Choroid plexus epithelial cell (primary cell): ENCODE measurements around the gene TTF2.
A peak's percentile ranks its signal among the peaks of the same experiment; 100 is the strongest.
"Not testable (repeated sequence)": the region's sequence is repeated elsewhere in the genome, so short reads cannot be mapped to it uniquely, and the experiment has no call there.

ENCODE experiments used
- DNase-seq: peaks from one replicate; pipeline ENCODE4 v3.0.0-alpha.2; 2010; ENCODE audit warnings: low read depth
- H3K4me3 ChIP-seq: 2 replicates; pipeline ENCODE4 v1.5.1; 2011; ENCODE audit warnings: low read depth, mild to moderate bottlenecking, control low read depth, low read length, moderate library complexity
- CTCF ChIP-seq: conservative IDR thresholded peaks from 2 replicates; pipeline ENCODE4 v1.5.1; 2011; ENCODE audit warnings: low read depth, mild to moderate bottlenecking, control low read depth, inconsistent platforms, low read length, moderate library complexity

The TTF2 gene

GRCh38 chr1:117098287-117098890 lies 38.3 kb downstream of the TTF2 start:
- peak; percentile 56 for DNase-seq

GRCh38 chr1:117101334-117101733 lies 41.2 kb downstream of the TTF2 start:
- no peak for TF ChIP-seq CTCF
- DNase-seq: no peak
- no peak overlapping the region for H3K4me3 ChIP-seq

More at GRCh38 chr1:117098287-117098890, 38.3 kb downstream of the TTF2 start:
- H3K4me3 ChIP-seq: no peak overlapping the region
- no peak for TF ChIP-seq CTCF

- DNase-seq, H3K4me3 ChIP-seq: not testable (repeated sequence)
Measured at GRCh38 chr1:117101858-117102257, 41.7 kb downstream of the TTF2 start.

- TF ChIP-seq CTCF: no peak
- DNase-seq: peak; percentile 27
- H3K4me3 ChIP-seq: no peak overlapping the region
Measured at GRCh38 chr1:117104986-117105385, 44.9 kb downstream of the TTF2 start.

GRCh38 chr1:117105722-117106121 lies 45.6 kb downstream of the TTF2 start:
- DNase-seq: no peak
- H3K4me3 ChIP-seq: no peak overlapping the region
- TF ChIP-seq CTCF: no peak

- TF ChIP-seq CTCF: no peak
- peak; percentile 30 for DNase-seq
- H3K4me3 ChIP-seq: no peak overlapping the region
Measured at GRCh38 chr1:117106478-117106877, 46.4 kb downstream of the TTF2 start.

GRCh38 chr1:117107364-117107763 lies 47.2 kb downstream of the TTF2 start:
- H3K4me3 ChIP-seq: no peak overlapping the region
- TF ChIP-seq CTCF: no peak
- no peak for DNase-seq

GRCh38 chr1:117110774-117111173 lies 50.6 kb downstream of the TTF2 start:
- H3K4me3 ChIP-seq: no peak overlapping the region
- no peak for TF ChIP-seq CTCF
- DNase-seq: peak; percentile 31
